HL-60 (cell line): ENCODE measurements around the gene UTF1.

Experiments used
- DNase-seq, 2 experiments: peaks; one replicate each; pipeline ENCODE4 v3.0.0-alpha.2; 2010 to 2020; ENCODE audit warnings: low read depth in 1 of 2, low spot score in 1 of 2
- H3K27ac ChIP-seq: fragments of 250-450 bp; sonication (Bioruptor Pico); replicated peaks from 2 replicates; pipeline ENCODE4 v1.5.1; 2020; ENCODE audit warnings: mild to moderate bottlenecking, moderate library complexity
- H3K27me3 ChIP-seq: fragments of 250-450 bp; sonication (Bioruptor Pico); 2 replicates; pipeline ENCODE4 v1.5.1; 2021; ENCODE audit warnings: mild to moderate bottlenecking, moderate library complexity; ENCODE audit not compliant: insufficient read depth, poor library complexity, severe bottlenecking
- H3K4me3 ChIP-seq: replicated peaks from 2 replicates; pipeline ENCODE4 v1.5.1; 2011; ENCODE audit warnings: mild to moderate bottlenecking, control low read depth, low read length; ENCODE audit not compliant: insufficient read depth
- CTCF ChIP-seq: IDR thresholded peaks from one replicate; pipeline ENCODE4 v1.5.1; 2011; ENCODE audit warnings: low read length, control low read depth, inconsistent platforms; ENCODE audit not compliant: insufficient read depth
- GABPA ChIP-seq: IDR thresholded peaks from 2 replicates; pipeline ENCODE4 v1.6.1; 2012; ENCODE audit warnings: low read depth
- POLR2AphosphoS5 ChIP-seq: IDR thresholded peaks from 2 replicates; pipeline ENCODE4 v1.6.1; 2012; ENCODE audit warnings: low read depth
- REST ChIP-seq: IDR thresholded peaks from 2 replicates; pipeline ENCODE4 v1.6.1; 2012; ENCODE audit warnings: low read depth; ENCODE audit not compliant: insufficient replicate concordance
- SPI1 ChIP-seq: IDR thresholded peaks from 2 replicates; pipeline ENCODE4 v1.6.1; 2012; ENCODE audit warnings: low read depth, mild to moderate bottlenecking, borderline replicate concordance

Gene UTF1

GRCh38 chr10:133252223-133252552 is 22.2 kb downstream of the UTF1 start:
- DNase-seq: no peak
- H3K4me3 ChIP-seq: no peak overlapping the region
- H3K27me3 ChIP-seq: peaks cover 4% of the 10 kb centered on the region
- TF ChIP-seq GABPA: no peak
- no peak for TF ChIP-seq POLR2AphosphoS5
- no peak for TF ChIP-seq SPI1
- TF ChIP-seq CTCF: no peak
- TF ChIP-seq REST: no peak
- no peak overlapping the region for H3K27ac ChIP-seq

- peak in 1 of 2 experiments; percentile 61 for DNase-seq
- no peak overlapping the region for H3K4me3 ChIP-seq
- TF ChIP-seq REST (no peak), POLR2AphosphoS5 (no peak), SPI1 (no peak), GABPA (no peak), CTCF (no peak)
- peaks cover 4% of the 10 kb centered on the region for H3K27me3 ChIP-seq
- H3K27ac ChIP-seq: no peak overlapping the region
Observed at GRCh38 chr10:133253361-133253955, 23.4 kb downstream of the UTF1 start.

- DNase-seq: no peak
- H3K4me3 ChIP-seq: no peak overlapping the region
- no peak overlapping the region for H3K27ac ChIP-seq
- H3K27me3 ChIP-seq: peaks cover 4% of the 10 kb centered on the region
- TF ChIP-seq POLR2AphosphoS5: no peak
- TF ChIP-seq SPI1: no peak
- TF ChIP-seq CTCF: no peak
- no peak for TF ChIP-seq GABPA
- no peak for TF ChIP-seq REST
Observed at GRCh38 chr10:133254421-133255120, 24.6 kb downstream of the UTF1 start.
